ENCODE data around the gene PHLPP1.
A peak's percentile ranks its signal among the peaks of the same experiment; 100 is the strongest.

PHLPP1 gene

DNA sequence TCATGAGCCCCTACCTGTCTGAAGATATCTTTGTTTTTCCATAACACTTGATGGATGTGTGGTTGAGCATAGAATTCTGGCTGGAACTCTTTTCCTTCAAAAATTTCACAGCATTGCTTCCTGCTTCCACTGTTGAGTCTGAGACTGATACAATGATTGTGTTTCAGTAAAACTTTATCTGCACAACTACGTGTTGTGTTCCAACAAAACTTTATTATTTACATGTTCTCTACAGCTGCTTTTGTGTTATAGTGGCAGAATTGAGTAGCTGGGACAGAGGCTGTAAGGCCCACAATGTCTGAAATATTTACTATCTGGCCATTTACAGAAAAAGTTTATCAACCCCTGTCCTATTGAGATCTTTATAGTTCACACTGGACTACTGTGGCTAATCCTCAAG, 275.3 kb downstream of the PHLPP1 start:
- no CpG with 5 or more reads among the region's 1 CpG for WGBS
- no peak overlapping the region for H3K4ac ChIP-seq (ENCODE audit: low read depth in 1 of 2, low read length in 2 of 2)
- no peak overlapping the region for H2AFZ ChIP-seq (ENCODE audit: low read depth, low read length)
- peaks cover 5 to 8% of the 10 kb centered on the region in 2 experiments for H3K27me3 ChIP-seq (ENCODE audit: control insufficient read depth in 1 of 2, insufficient read depth in 1 of 2, low read length in 2 of 2)
- no peak overlapping the region for H3K27ac ChIP-seq (ENCODE audit: low read length, poor library complexity, severe bottlenecking)
- no peaks in the 10 kb centered on the region for H3K9me3 ChIP-seq (ENCODE audit: control insufficient read depth, low read length)
- no peak overlapping the region for H3K9ac ChIP-seq (ENCODE audit: low read length)
- no peak for DNase-seq
- no peak overlapping the region for H2BK15ac ChIP-seq (ENCODE audit: low read depth, poor library complexity, severe bottlenecking)
- H2BK120ac ChIP-seq (ENCODE audit: low read depth, low read length): no peak overlapping the region
- H3K14ac ChIP-seq (ENCODE audit: low read length in 2 of 2): no peak overlapping the region
- no peak overlapping the region for H2AK5ac ChIP-seq (ENCODE audit: low read length, severe bottlenecking)
- no peaks in the 10 kb centered on the region for H3K36me3 ChIP-seq (ENCODE audit: control insufficient read depth in 1 of 2, insufficient read depth in 2 of 2, low read depth in 1 of 2, low read length in 2 of 2)
- no peaks in the 10 kb centered on the region for H3K4me1 ChIP-seq (ENCODE audit: control insufficient read depth, insufficient read depth, low read depth, low read length)
- H4K8ac ChIP-seq (ENCODE audit: low read length): no peak overlapping the region
- no peaks in the 10 kb centered on the region for H3K79me1 ChIP-seq (replicated peaks; ENCODE audit: low read length, poor library complexity, severe bottlenecking)
- H2BK12ac ChIP-seq (ENCODE audit: low read length in 2 of 2): no peak overlapping the region
- no peak overlapping the region for H3K4me2 ChIP-seq (ENCODE audit: low read length, poor library complexity, severe bottlenecking)
- no peak overlapping the region for H3K18ac ChIP-seq (ENCODE audit: low read depth in 1 of 2, low read length in 2 of 2)
- no peak overlapping the region for H3K23ac ChIP-seq (ENCODE audit: low read length in 2 of 2)
- H3K4me3 ChIP-seq (ENCODE audit: insufficient read depth in 1 of 2, low read depth in 1 of 2, low read length in 2 of 2): no peak overlapping the region
- no peak overlapping the region for H4K91ac ChIP-seq (ENCODE audit: low read length)
- no peak overlapping the region for H2BK5ac ChIP-seq (ENCODE audit: low read depth, low read length, poor library complexity, severe bottlenecking)

DNA sequence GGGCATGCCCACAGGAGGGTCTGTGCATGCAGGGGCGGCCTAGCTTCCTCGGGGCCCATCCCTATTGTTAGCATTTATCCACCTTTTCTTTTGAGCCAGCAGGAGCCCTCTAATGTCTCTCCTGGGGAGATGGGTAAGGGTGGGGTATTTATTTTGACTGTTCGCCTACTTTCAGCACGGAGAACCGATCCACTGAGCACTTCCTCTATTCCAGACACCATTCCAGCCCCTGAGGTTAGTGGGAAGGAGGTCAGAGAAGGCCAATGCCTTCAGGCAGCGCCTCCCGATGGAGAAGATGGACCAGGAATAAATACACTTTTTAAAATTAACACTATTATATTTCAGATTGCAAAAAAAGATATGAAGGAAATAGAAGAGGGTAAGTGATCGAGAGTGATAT, 276.0 kb downstream of the PHLPP1 start:
- Histone ChIP-seq H2AK5ac (ENCODE audit: low read length, severe bottlenecking) (no peak overlapping the region), H3K4me1 (ENCODE audit: control insufficient read depth, insufficient read depth, low read depth, low read length) (no peaks in the 10 kb centered on the region), H2BK15ac (ENCODE audit: low read depth, poor library complexity, severe bottlenecking) (no peak overlapping the region), H3K36me3 (ENCODE audit: control insufficient read depth in 1 of 2, insufficient read depth in 2 of 2, low read depth in 1 of 2, low read length in 2 of 2) (no peaks in the 10 kb centered on the region), H2BK120ac (ENCODE audit: low read depth, low read length) (no peak overlapping the region), H3K4me2 (ENCODE audit: low read length, poor library complexity, severe bottlenecking) (no peak overlapping the region), H3K14ac (ENCODE audit: low read length in 2 of 2) (no peak overlapping the region), H4K91ac (ENCODE audit: low read length) (no peak overlapping the region), H4K8ac (ENCODE audit: low read length) (no peak overlapping the region), H3K27ac (ENCODE audit: low read length, poor library complexity, severe bottlenecking) (no peak overlapping the region), H3K23ac (ENCODE audit: low read length in 2 of 2) (no peak overlapping the region), H3K9me3 (ENCODE audit: control insufficient read depth, low read length) (no peaks in the 10 kb centered on the region), H3K4ac (ENCODE audit: low read depth in 1 of 2, low read length in 2 of 2) (no peak overlapping the region), H2BK12ac (ENCODE audit: low read length in 2 of 2) (no peak overlapping the region), H3K4me3 (ENCODE audit: insufficient read depth in 1 of 2, low read depth in 1 of 2, low read length in 2 of 2) (peak overlapping the region in 1 of 2 experiments; percentile 8), H3K79me1 (replicated peaks; ENCODE audit: low read length, poor library complexity, severe bottlenecking) (no peaks in the 10 kb centered on the region), H3K9ac (ENCODE audit: low read length) (no peak overlapping the region), H2AFZ (ENCODE audit: low read depth, low read length) (no peak overlapping the region), H3K18ac (ENCODE audit: low read depth in 1 of 2, low read length in 2 of 2) (no peak overlapping the region), H2BK5ac (ENCODE audit: low read depth, low read length, poor library complexity, severe bottlenecking) (no peak overlapping the region), H3K27me3 (ENCODE audit: control insufficient read depth in 1 of 2, insufficient read depth in 1 of 2, low read length in 2 of 2) (peaks cover 5 to 8% of the 10 kb centered on the region in 2 experiments)
- DNase-seq: no peak
- 100% methylated on average over 1 of the region's 8 CpGs for WGBS

DNA sequence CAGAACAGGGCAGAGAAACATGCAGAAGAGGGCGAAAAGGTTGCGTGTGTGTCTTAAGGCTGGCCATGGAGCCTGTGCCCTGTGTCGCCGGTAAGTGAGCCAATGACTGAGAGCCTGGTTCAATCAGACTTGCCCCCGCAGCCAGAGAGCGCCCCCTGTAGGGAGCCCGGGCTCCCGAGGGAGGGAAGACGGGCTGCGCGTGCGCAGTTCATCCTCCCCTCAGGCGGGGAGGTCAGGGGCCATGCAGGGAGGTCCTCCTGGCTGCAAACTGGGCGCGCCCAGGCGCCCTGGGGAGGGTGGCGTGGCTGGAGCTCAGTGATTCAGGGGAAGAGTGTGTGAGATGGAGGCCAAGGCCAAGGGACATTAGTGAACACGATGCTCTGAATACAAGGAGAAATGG, 276.6 kb downstream of the PHLPP1 start:
- Histone ChIP-seq H2BK15ac (ENCODE audit: low read depth, poor library complexity, severe bottlenecking) (no peak overlapping the region), H4K91ac (ENCODE audit: low read length) (no peak overlapping the region), H3K36me3 (ENCODE audit: control insufficient read depth in 1 of 2, insufficient read depth in 2 of 2, low read depth in 1 of 2, low read length in 2 of 2) (no peaks in the 10 kb centered on the region), H3K23ac (ENCODE audit: low read length in 2 of 2) (no peak overlapping the region), H4K8ac (ENCODE audit: low read length) (no peak overlapping the region), H3K4ac (ENCODE audit: low read depth in 1 of 2, low read length in 2 of 2) (no peak overlapping the region), H3K27ac (ENCODE audit: low read length, poor library complexity, severe bottlenecking) (no peak overlapping the region), H3K27me3 (ENCODE audit: control insufficient read depth in 1 of 2, insufficient read depth in 1 of 2, low read length in 2 of 2) (peaks cover 5 to 8% of the 10 kb centered on the region in 2 experiments), H2BK120ac (ENCODE audit: low read depth, low read length) (no peak overlapping the region), H2BK12ac (ENCODE audit: low read length in 2 of 2) (no peak overlapping the region), H3K18ac (ENCODE audit: low read depth in 1 of 2, low read length in 2 of 2) (no peak overlapping the region), H3K14ac (ENCODE audit: low read length in 2 of 2) (peak overlapping the region in 1 of 2 experiments; percentile 30), H2BK5ac (ENCODE audit: low read depth, low read length, poor library complexity, severe bottlenecking) (no peak overlapping the region), H3K9ac (ENCODE audit: low read length) (no peak overlapping the region), H3K4me3 (ENCODE audit: insufficient read depth in 1 of 2, low read depth in 1 of 2, low read length in 2 of 2) (no peak overlapping the region), H3K4me2 (ENCODE audit: low read length, poor library complexity, severe bottlenecking) (no peak overlapping the region), H3K79me1 (replicated peaks; ENCODE audit: low read length, poor library complexity, severe bottlenecking) (no peaks in the 10 kb centered on the region), H3K9me3 (ENCODE audit: control insufficient read depth, low read length) (no peaks in the 10 kb centered on the region), H2AK5ac (ENCODE audit: low read length, severe bottlenecking) (no peak overlapping the region), H3K4me1 (ENCODE audit: control insufficient read depth, insufficient read depth, low read depth, low read length) (no peaks in the 10 kb centered on the region), H2AFZ (ENCODE audit: low read depth, low read length) (no peak overlapping the region)
- no peak for DNase-seq
- WGBS: 89% methylated on average over 18 of the region's 18 CpGs

DNA sequence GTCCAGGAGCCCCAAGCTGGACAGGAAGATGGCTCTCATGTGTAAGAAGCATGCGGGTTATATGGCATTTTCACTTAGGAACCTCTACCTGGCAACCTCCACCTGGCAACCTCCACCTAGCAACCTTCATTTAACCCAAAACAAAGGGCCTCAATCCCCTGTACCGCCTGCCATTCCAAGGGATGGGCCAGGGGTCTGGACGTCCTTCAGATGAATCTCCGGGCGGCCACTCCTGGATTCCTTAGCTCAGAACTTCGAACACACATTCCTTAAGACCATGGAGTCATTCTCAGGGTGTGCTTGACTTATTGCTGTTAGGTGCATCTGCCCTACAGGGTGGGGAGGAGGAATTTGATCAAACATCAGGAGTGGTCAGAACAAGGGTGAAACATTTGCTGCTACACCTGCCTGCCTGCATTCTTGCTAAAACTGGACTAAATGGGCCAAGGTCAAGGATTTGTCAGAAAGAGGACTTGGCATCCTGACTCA, 277.6 kb downstream of the PHLPP1 start:
- 94% methylated on average over 6 of the region's 6 CpGs for WGBS

More for the DNA sequence above, 277.6 kb downstream of the PHLPP1 start:
- Histone ChIP-seq H3K36me3 (ENCODE audit: control insufficient read depth in 1 of 2, insufficient read depth in 2 of 2, low read depth in 1 of 2, low read length in 2 of 2) (no peaks in the 10 kb centered on the region), H2AK5ac (ENCODE audit: low read length, severe bottlenecking) (no peak overlapping the region), H3K27me3 (ENCODE audit: control insufficient read depth in 1 of 2, insufficient read depth in 1 of 2, low read length in 2 of 2) (peaks cover 5 to 8% of the 10 kb centered on the region in 2 experiments), H2BK5ac (ENCODE audit: low read depth, low read length, poor library complexity, severe bottlenecking) (no peak overlapping the region), H4K8ac (ENCODE audit: low read length) (no peak overlapping the region), H3K14ac (ENCODE audit: low read length in 2 of 2) (no peak overlapping the region), H3K4ac (ENCODE audit: low read depth in 1 of 2, low read length in 2 of 2) (no peak overlapping the region), H3K27ac (ENCODE audit: low read length, poor library complexity, severe bottlenecking) (no peak overlapping the region), H2BK15ac (ENCODE audit: low read depth, poor library complexity, severe bottlenecking) (no peak overlapping the region), H2BK120ac (ENCODE audit: low read depth, low read length) (no peak overlapping the region), H3K4me2 (ENCODE audit: low read length, poor library complexity, severe bottlenecking) (no peak overlapping the region), H3K4me3 (ENCODE audit: insufficient read depth in 1 of 2, low read depth in 1 of 2, low read length in 2 of 2) (no peak overlapping the region), H2AFZ (ENCODE audit: low read depth, low read length) (no peak overlapping the region), H3K18ac (ENCODE audit: low read depth in 1 of 2, low read length in 2 of 2) (no peak overlapping the region), H2BK12ac (ENCODE audit: low read length in 2 of 2) (no peak overlapping the region), H4K91ac (ENCODE audit: low read length) (no peak overlapping the region), H3K9ac (ENCODE audit: low read length) (no peak overlapping the region), H3K79me1 (replicated peaks; ENCODE audit: low read length, poor library complexity, severe bottlenecking) (no peaks in the 10 kb centered on the region), H3K23ac (ENCODE audit: low read length in 2 of 2) (no peak overlapping the region), H3K9me3 (ENCODE audit: control insufficient read depth, low read length) (no peaks in the 10 kb centered on the region), H3K4me1 (ENCODE audit: control insufficient read depth, insufficient read depth, low read depth, low read length) (no peaks in the 10 kb centered on the region)
- no peak for DNase-seq
